ENCODE results near the gene MOB3B. TPM values are rescaled to one million over a fixed set of nuclear protein-coding genes. Genes with fewer than 3 reads are reported as not detected.

MOB3B gene
- total RNA-seq, 2 donors from 2014 or later, result 3.1 to 17.8 TPM

DNA sequence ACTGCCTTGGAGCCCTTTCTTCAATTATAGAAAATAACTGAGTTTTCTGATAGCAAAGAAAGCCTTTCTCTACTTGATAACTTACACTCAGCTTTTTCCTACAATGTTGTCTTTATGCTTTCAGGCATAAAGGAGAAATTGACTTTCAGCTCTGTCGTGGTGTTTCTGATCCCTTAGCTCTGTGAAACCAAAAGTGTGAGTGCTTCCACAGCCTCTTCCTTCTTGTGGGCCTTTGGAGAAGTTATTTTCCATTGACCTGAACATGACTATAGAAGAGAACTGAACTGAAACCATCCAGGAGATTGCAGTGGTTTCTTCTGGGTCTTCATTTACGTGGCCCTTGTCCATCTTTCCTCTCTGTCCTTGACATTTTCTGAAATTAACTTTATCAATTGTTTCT lies 173.2 kb downstream of the MOB3B start:
- WGBS, result 95% methylated on average over 2 of the region's 2 CpGs
- DNase-seq (ENCODE audit: low spot score), result no peak
- no peak for TF ChIP-seq POLR2A (IDR thresholded peaks at IDR 0.05)
- TF ChIP-seq, protein P1, sequence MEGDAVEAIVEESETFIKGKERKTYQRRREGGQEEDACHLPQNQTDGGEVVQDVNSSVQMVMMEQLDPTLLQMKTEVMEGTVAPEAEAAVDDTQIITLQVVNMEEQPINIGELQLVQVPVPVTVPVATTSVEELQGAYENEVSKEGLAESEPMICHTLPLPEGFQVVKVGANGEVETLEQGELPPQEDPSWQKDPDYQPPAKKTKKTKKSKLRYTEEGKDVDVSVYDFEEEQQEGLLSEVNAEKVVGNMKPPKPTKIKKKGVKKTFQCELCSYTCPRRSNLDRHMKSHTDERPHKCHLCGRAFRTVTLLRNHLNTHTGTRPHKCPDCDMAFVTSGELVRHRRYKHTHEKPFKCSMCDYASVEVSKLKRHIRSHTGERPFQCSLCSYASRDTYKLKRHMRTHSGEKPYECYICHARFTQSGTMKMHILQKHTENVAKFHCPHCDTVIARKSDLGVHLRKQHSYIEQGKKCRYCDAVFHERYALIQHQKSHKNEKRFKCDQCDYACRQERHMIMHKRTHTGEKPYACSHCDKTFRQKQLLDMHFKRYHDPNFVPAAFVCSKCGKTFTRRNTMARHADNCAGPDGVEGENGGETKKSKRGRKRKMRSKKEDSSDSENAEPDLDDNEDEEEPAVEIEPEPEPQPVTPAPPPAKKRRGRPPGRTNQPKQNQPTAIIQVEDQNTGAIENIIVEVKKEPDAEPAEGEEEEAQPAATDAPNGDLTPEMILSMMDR (IDR thresholded peaks at IDR 0.05), result no peak
- TF ChIP-seq POLR2AphosphoS5 (IDR thresholded peaks at IDR 0.05), result no peak
- Histone ChIP-seq H3K36me3 (no peaks in the 10 kb centered on the region), H3K4me3 (no peak overlapping the region), H3K27me3 (replicated peaks; ENCODE audit: insufficient read depth) (no peaks in the 10 kb centered on the region), H3K4me1 (replicated peaks) (no peaks in the 10 kb centered on the region), H3K9me3 (no peaks in the 10 kb centered on the region), H3K27ac (no peak overlapping the region)
- intact Hi-C loops (cut with DNase I), result no loop called here

DNA sequence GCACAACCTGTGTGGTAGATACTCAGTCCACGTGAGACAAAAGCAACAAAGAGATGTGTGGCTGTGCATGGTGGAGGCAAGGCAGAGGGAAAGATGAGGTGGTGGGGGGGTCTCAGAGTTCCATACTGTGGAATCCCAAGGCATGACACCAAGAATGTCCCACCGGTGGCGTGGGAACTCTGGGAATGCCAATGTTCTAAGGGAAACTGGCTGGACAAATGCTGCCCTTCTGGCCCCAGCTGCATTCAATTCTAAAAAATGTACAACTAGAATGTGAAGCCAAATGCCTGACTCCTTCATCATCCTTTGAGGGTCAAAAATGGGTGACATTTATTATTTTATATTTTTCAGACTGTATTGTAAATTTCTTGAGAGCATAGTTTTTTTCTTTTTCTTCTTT lies 174.4 kb downstream of the MOB3B start:
- H3K4me1 ChIP-seq (replicated peaks), result no peaks in the 10 kb centered on the region
- no peaks in the 10 kb centered on the region for H3K36me3 ChIP-seq
- TF ChIP-seq, protein P1 (IDR thresholded peaks at IDR 0.05), result no peak
- TF ChIP-seq POLR2AphosphoS5 (IDR thresholded peaks at IDR 0.05), result no peak
- no peak for TF ChIP-seq POLR2A (IDR thresholded peaks at IDR 0.05)
- no peak overlapping the region for H3K4me3 ChIP-seq
- WGBS, result 96% methylated on average over 3 of the region's 3 CpGs
- H3K9me3 ChIP-seq, result no peaks in the 10 kb centered on the region
- no peaks in the 10 kb centered on the region for H3K27me3 ChIP-seq (replicated peaks; ENCODE audit: insufficient read depth)
- DNase-seq (ENCODE audit: low spot score), result no peak
- intact Hi-C loops (cut with DNase I), result no loop called here
- no peak overlapping the region for H3K27ac ChIP-seq

- H3K36me3 ChIP-seq, result no peaks in the 10 kb centered on the region
- H3K9me3 ChIP-seq, result no peaks in the 10 kb centered on the region
- no peak for TF ChIP-seq POLR2A (IDR thresholded peaks at IDR 0.05)
- no peak for TF ChIP-seq POLR2AphosphoS5 (IDR thresholded peaks at IDR 0.05)
- TF ChIP-seq, protein P1 (IDR thresholded peaks at IDR 0.05), result no peak
- intact Hi-C loops (cut with DNase I), result no loop called here
- H3K27ac ChIP-seq, result no peak overlapping the region
- no peak for DNase-seq (ENCODE audit: low spot score)
- H3K27me3 ChIP-seq (replicated peaks; ENCODE audit: insufficient read depth), result no peaks in the 10 kb centered on the region
- WGBS, result 70% methylated on average over 5 of the region's 5 CpGs
- no peak overlapping the region for H3K4me3 ChIP-seq
- no peaks in the 10 kb centered on the region for H3K4me1 ChIP-seq (replicated peaks)
These were observed 176.0 kb downstream of the MOB3B start for GRCh38 chr9:27353474-27354229.

- H3K4me3 ChIP-seq, result no peak overlapping the region
- H3K36me3 ChIP-seq, result no peaks in the 10 kb centered on the region
- H3K4me1 ChIP-seq (replicated peaks), result no peaks in the 10 kb centered on the region
- 80% methylated on average over 4 of the region's 4 CpGs for WGBS
- H3K9me3 ChIP-seq, result no peaks in the 10 kb centered on the region
- H3K27ac ChIP-seq, result no peak overlapping the region
- intact Hi-C loops (cut with DNase I), result no loop called here
- DNase-seq (ENCODE audit: low spot score), result no peak
- no peaks in the 10 kb centered on the region for H3K27me3 ChIP-seq (replicated peaks; ENCODE audit: insufficient read depth)
- TF ChIP-seq, protein P1 (IDR thresholded peaks at IDR 0.05), result no peak
- TF ChIP-seq POLR2AphosphoS5 (IDR thresholded peaks at IDR 0.05) (no peak), POLR2A (IDR thresholded peaks at IDR 0.05) (no peak)
These were observed 176.5 kb downstream of the MOB3B start for GRCh38 chr9:27353166-27353473.

- no peak for DNase-seq (ENCODE audit: low spot score)
- Histone ChIP-seq H3K27ac (no peak overlapping the region), H3K4me1 (replicated peaks) (no peaks in the 10 kb centered on the region), H3K4me3 (no peak overlapping the region), H3K27me3 (replicated peaks; ENCODE audit: insufficient read depth) (no peaks in the 10 kb centered on the region), H3K9me3 (no peaks in the 10 kb centered on the region), H3K36me3 (no peaks in the 10 kb centered on the region)
- WGBS, result 91% methylated on average over 5 of the region's 5 CpGs
- TF ChIP-seq POLR2AphosphoS5 (IDR thresholded peaks at IDR 0.05) (no peak), POLR2A (IDR thresholded peaks at IDR 0.05) (no peak)
- TF ChIP-seq, protein P1 (IDR thresholded peaks at IDR 0.05), result no peak
- intact Hi-C loops (cut with DNase I), result no loop called here
These were observed 177.0 kb downstream of the MOB3B start for GRCh38 chr9:27352457-27353165.
